ENCODE results near the gene ENTR1.
A peak's percentile ranks its signal among the peaks of the same experiment; 100 is the strongest.

The ENTR1 gene

DNA sequence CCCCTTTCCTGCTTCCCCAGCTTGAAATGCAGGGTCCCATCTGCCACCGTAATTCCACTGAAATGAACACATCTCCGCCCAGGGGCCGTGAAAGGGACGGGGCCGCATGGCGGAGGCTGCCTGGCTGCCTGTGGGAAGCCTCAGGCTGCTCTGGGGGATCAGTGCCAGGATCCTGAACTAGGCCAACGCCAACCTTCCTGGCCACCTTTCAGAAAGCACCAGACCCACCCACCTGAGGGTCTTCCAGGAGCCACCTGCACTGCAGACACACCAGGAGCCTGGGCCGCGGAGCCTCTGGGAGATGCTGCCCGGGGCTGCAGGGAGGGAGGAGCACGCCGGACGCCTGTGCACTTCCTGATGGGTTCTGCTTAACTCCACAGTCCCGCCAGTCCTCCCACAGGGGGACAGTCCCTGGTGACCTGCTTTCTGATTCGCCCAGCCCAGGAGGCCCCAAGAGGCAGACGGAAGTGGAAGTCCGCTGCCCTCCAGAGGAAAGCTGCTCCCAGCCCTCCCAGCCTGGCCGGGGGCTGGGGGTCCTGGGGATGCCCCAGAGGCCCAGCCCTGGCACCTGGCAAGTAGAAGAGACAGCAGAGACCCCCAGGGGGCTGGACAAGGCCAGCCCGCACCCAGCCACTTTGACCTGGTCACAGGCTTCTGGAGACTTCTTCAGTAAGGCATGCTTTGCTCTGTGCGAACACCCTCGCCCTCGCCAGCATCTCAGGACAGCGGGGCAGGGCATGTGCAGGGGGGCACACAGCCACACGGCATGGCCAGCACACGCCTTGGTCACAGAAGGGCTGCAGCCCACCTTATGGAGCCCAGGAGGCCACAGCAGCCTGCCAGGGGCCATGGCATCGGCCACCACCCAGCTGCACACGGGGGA, 36.9 kb downstream of the ENTR1 start, which contains the start of gene CARD9:
Gene CARD9, minus strand, starts transcription at position 370 of the 883 bp plus-strand sequence. CDS start 1,591 bp downstream, outside the sequence.
- DNase-seq: peak; percentile 88

DNA sequence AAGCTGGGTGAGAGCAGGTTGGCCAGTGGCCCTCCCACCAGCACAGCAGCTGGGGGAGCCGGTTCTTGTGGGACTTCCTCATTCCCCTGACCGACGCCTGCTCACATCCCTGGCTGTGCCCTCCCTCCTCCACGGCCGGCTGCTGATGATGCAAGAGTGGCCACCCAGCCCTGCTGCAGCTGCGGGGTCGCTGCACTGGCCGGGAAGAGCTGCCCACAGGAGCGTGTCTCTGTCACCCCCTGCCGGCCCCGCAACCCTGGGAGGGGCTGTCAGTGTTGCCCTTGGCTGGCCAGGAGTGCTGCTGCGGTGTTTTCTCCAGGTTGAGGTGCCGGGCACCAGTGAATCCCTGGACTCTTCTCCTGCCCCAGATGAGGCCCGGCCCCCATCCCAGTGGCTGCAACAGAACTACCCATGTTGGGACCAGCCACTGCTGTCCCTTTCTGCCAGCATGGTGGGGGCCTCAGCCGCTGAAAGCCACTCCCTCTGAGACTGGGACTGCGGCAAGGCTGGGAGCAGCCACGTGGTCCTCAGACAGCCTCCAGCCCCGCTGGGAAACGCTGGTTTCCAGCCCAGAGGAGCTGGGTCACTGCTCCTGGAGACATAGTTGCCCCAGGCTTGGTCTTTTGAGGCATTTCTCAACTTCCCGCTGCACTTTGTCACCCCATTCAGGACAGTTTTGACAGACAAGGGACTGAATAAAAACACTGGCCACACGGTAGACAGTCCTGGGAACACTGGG, 37.7 kb downstream of the ENTR1 start:
- DNase-seq: peak; percentile 86

DNA sequence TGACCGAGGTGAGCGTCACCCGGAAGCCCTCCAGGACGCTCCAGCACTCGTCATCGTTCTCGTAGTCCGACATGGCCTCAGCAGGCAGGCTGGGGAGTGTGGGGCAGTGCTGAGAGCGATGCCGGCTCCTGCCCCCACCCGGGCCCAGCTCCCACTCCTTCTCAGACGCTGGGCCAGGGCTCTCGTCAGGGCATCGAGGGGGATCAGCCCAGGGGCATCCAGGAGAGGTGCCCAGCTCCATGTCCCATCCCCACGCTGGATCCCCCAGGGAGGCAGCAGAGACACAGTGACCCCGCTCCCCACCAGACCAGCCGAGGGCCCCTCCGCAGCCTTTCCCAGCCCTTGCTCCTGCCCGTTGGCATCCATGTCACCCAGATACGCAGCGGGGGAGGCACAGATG, 38.4 kb downstream of the ENTR1 start:
- no peak for DNase-seq

DNA sequence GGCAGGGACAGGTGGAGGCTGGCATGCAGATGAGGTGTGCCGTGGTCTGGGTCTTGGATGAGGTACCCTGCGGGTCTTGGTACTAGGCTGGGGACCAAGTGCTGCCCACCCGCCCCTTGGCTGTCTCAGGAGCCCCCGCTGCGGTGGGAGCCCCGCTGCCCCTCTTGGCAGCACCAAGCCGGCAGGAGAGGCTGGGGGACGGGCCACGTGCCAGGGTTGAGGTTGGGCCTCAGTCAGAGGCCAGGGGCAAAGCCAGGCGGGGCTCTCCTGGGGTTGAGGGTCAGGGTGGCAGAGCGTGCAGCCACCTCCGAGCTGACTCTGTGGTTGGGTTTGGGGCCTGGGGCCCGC, 38.9 kb downstream of the ENTR1 start:
- no peak for DNase-seq

DNA sequence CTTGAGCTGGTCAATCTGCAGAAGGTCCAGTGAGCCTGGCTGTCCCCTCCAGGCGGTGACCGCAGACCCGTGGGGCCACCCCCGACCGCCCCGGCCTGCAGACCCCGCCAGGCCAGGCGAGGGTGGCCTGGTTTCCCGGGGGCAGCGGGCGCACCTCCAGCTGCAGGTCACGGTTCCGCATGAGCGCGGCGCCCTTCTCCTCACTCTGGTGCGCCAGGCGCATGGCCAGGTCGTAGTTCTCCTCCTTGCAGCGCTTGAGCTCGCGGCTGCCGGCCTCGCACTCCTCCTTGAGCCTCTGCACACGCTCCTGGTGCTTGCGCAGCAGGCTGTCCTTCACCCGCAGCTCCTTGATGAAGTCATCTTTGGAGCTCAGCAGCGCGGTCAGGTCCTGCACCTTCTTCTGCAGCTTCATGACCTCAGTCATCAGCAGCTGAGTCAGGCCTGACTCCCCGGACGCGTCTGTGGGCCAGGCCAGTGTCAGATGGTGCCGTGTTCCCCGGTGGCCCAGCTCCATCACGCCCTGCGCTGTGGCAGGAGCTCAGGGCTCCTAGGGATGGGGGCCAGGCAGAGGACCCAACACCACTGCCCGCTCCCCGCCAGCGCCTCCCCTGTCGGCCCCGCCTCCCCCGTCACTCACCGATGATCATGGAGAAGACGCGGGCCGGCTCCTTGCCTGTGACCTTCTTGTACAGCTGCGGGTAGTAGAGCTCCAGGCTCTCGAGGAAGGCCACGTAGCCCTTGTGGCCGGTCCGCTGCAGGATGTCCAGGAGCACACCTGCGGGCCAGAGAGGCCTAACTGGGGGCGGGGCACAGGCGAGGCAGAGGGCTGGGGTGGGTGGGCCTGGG, 39.5 kb downstream of the ENTR1 start:
- DNase-seq: no peak

DNA sequence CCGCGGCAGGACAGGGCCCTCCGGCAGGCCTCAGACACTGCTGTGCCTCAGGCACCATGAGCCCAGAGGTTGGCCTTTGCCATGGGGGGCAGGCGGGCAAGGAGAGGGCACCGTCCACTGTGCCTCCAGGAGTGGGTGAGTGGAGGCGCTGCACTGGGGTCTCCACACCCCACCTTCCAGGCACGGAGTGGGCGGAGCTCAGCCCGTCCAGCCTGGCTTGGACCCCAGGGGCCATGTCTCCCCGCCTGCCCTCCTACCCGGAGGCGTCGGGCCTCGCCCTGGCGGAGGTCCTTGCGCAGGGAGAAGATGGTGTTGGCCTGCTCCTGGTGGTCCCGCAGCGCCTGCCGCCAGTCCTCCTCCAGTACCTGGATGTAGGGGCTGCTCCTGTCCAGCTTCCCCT, 40.4 kb downstream of the ENTR1 start:
- DNase-seq: no peak

DNA sequence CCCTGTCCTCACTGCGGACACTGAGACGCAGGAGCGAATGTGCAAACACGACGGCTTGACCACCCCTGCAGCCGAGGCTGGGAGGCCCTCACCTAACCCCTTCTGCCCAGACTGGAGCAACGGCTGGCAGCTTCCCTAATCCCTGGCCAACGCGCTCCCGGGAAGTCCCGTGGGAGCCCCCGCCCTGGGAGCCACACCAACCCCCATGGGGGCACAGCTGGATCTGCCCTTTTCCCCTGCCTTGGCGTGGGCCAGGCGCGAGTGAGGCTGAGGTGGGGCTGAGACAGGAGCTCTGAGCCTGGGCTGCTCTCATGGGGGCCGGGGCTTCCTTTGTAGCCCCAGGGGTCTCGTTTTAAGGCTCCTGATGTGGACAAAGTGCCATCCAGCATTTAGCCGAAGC, 42.2 kb downstream of the ENTR1 start:
- DNase-seq: no peak

DNA sequence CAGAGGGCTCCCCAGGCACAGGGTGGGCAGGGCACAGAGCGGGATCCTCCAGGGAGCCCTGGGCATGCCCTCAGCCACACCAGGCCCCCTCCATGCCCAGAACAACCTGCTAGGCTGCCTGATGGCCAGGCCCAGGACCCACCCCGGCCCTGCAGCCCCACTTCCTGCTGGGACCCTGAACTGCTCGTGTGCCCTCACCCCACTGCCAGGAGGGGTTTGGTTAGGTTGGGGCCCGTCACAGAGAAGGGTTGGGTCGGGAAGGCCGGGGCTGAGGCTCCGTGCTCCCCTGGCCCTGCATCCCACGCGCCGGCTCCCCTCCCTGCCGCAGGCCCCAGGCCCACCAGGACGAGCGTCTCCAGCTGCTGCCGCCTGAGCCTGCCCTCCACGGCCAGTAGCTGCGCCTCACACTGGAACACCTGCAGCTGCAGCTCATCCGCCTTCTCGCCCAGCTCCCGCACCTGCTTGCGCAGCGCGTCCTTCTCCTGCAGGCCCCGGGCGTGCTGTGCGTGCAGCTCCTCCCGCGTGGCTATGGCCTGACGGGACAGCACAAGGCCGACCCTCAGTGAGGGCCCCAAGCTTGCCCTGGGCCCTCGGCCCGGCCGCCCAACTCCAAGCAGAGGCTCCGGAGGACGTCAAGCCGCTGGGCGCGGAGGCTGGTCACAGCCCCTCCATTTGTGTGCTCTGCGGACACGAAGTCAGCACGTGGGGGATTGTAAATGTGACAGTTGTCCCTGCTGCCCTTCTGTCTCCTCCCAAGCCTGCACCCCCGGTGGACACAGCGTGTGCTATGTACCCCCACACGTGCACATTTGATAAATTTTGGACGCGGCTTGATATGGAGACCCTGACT, 42.9 kb downstream of the ENTR1 start:
- DNase-seq: no peak

DNA sequence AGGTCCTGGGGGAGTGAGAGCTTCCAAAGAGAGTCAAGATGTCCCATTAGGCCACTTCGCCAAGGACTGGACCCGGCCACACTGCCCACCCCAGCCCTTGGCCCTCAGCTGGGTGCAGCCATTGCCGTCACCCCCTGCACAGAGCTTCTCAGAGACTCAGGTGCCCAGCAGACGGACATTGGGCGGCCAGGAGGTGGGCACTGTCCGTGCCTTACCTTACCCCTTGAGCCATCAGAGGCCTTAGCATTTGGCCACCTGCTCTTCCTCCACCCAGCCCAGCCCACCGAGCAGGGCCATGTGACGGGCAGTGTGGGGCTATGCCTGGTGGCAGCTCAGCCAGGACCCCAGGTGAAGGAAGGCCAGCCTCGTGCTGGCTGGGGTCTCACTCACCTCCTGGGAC, 43.6 kb downstream of the ENTR1 start:
- DNase-seq: no peak

DNA sequence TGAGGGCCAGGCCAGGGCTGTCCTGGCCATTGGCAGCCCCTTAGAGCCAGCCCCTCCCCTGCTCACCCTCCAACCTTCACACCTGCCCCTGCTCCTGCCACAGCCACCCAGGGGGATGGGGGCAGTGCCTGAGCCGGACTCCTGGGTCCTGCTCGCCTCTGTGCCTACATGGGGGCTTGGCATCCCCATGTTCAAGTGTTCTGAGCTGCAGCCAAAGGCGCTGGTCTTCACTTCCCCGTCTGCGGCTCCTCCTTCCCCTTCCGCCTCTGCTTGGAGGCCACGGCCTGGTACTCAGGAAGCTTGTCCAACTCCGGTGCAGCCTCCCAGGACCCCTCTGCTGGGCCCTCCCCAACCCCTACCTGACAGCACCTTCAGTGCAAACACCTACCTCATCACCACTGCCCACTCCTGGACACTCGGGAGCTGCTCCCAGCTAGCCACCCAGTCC, 44.6 kb downstream of the ENTR1 start:
- DNase-seq: peak; percentile 61

DNA sequence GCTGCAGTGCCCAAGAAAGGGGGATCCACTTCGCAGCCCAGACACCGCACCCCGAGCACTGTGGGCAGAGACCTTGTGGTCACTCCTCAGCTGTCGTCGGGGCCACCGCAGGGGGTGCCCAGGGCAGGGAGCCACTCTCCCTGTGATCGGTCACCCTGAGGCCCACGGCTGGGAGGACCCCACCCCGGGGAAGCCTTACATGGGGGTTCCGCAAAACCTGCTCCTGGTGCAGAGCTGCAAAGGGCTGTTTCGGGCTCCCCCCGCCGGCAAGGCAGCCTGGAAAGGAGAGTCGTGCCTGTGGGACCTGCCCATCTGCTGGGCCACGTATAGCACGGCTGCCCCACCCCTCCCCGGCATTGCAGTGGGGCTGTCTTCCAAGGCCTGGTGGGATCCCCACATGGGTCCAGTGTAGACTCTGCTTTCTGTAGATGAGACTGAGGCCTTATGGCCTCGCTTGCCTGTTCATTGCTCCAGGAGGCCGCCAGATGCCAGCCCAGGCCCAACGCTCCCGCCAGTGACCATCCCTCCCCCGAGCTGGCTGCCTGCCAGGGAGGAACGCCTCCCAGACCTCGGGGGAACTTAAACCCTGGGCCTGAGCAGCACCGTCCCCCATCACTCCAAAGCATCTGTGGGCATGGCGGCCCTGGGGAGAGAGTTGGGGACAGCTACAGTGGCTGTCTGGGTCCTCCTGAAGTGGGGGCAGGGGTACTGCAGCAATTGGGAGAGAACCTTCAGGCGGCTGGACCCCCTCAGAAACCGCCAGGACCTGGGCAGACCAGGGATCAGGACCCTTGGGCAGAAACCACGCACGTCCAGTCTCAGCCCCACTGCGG, 45.3 kb downstream of the ENTR1 start:
- no peak for DNase-seq

DNA sequence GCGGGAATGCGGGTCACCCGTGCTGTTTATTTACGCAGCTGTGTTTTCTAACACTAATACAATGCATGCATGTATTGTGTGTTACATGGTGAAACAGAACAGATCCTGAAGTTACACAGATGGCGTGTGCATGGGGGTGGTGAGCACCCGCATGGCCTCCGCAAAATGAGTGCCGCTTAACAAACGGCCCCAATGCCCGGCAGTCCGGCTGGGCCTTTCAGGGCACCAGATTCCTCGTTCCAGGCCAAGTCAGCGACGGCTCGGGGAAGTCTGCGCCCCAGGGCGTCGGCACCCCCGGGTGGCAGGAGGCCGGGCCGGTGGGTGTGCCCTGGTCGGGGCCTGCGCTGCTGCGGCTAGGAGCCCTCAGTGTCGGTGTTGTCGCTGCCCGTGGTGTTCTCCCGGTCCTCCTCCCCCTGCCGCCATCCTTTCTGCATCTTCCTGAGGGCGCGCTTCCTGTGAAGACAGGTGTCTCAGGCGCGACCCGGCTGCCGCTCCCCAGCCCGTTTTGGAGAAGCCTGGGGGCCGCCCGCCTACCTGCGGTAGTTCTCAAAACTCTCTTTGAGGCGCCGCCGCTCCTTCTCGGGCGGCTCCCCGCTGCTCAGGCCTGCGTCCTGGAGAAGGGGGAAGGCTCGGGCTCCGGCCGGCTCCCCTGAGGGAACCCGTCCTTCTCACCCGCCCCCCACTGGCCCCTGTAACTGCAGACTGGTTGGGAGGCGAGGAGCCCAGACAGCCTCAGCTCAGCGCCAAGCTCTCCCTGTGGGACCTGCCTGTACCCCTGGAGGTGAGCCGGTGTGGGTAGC, 46.3 kb downstream of the ENTR1 start:
- no peak for DNase-seq

DNA sequence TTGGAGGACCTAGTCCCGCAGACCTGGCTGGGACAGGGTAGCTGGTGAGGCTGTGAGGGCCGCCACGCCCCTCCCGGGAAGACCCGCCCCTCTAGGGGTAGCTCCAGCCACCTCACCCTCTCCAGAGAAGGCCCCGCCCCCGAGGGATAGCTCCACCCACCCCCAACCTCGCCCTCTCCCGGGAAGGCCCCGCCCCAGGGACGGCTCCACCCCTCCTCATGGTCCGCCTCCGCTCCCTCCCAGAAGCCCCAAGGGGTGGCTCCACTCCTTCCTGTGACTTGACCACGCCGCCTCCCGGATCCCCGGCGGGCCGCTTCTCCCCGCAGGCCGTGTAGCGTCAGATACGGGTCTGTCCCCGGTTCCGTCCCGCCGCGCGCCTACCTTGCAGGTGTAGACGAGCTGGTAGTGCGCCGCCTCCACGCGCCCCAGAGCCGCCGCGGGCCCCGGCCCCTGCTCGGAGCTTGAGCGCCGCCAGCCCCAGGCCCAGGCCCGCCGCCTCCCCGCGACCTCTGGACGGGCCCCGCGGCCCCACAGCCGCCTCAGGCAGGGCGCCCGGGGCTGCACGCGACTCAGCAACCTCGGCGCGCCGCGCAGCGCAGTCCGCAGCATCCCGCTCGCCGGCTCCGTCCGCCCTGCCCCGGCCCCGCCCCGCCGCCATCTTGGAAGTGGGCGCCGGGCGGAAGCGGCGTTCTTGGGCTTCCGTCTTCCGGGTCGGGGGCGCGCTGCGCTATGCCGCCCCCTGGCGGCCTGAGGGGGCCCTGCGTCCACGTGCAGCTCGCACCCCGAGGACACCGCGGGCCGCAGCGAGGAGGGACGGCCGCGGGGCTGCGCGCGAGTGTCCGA, 47.1 kb downstream of the ENTR1 start, which contains the start of gene DNLZ:
Gene DNLZ, minus strand, starts transcription at position 639 of the 843 bp plus-strand sequence. Its CDS starts 30 bp downstream, at position 609.
- peak; percentile 99 for DNase-seq

DNA sequence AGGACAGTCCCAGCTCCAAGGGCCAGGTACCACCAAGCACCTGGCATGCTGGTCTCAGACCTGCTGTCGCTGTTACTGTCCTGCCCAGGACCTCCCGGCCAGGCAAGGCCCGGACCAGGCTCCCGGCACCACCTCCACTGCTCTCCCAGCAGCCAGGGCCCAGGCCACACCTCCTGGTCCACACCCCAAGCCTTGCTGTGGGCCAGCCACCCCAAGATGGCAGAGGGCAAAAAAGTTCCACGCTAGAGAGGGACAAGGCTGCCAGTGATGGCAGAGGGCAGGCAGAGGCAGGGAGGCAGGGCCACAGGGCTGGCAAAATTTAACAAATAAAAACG, 48.0 kb downstream of the ENTR1 start:
- no peak for DNase-seq

DNA sequence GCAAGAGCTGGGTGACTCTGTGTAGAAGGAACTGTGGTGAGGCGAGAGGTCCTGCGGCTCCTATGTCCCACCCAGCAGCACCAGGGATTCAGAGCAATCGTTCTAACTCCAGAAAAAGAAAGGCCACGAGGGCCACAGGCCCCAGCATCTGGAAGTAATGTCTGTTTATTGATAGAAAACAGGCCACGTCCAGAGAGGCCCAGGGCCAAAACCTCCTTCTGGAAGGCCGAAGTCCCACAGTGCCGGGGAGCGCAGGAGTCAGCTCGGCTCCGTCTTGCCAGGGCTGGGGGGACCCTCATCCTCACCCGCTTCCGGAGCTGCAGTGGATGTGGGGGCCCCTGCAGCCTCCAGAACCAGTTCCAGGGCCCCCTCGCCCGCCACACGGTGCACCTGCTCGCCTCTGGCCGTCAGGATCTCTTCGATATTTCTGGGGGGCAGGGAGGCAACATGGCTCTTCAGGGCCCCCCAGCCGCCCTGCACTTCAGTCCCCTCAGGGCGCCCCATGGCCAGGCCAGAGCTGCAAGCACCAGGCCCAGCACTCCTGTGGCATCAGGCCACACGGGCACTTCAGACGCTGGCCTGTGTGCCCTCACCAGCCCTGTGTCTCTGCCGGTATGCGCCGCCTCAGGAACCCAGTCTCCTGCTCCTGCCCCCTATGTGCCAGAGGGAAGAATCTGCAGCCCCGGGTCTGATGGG, 48.5 kb downstream of the ENTR1 start:
- DNase-seq: no peak

DNA sequence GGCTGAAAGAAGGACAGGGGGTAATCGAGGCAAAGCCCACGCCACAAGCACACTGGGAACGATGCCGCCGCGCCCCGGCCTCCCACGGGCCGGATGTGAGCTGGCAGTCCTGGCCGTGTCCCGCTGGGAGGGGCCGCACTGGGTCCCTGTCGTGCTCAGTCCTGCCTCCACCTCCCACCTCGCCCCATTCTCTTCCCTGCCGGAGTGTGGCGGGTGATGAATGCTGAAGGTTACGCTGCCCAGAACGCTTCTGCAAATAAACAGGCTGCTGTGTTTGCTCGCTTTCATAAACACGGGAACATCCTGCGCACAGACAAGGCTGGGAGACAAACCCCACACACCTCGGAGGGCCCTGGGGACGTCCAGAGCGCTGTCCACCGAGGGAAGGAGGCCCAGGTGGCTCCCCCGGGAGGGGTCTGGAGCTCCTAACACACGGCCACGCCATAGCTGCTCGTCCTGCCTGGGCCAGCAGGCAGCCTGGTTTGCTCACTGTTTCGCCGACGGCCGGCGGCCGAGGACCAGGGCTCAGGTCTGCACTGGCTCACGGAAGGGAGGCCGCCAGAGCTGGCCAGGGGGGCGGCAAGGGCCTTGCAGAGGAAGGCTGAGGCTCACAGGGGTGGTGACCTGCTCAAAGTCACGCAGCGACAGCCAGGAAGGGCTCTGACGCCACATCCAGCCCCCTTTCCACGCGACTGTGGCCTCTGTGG, 49.2 kb downstream of the ENTR1 start:
- no peak for DNase-seq

DNA sequence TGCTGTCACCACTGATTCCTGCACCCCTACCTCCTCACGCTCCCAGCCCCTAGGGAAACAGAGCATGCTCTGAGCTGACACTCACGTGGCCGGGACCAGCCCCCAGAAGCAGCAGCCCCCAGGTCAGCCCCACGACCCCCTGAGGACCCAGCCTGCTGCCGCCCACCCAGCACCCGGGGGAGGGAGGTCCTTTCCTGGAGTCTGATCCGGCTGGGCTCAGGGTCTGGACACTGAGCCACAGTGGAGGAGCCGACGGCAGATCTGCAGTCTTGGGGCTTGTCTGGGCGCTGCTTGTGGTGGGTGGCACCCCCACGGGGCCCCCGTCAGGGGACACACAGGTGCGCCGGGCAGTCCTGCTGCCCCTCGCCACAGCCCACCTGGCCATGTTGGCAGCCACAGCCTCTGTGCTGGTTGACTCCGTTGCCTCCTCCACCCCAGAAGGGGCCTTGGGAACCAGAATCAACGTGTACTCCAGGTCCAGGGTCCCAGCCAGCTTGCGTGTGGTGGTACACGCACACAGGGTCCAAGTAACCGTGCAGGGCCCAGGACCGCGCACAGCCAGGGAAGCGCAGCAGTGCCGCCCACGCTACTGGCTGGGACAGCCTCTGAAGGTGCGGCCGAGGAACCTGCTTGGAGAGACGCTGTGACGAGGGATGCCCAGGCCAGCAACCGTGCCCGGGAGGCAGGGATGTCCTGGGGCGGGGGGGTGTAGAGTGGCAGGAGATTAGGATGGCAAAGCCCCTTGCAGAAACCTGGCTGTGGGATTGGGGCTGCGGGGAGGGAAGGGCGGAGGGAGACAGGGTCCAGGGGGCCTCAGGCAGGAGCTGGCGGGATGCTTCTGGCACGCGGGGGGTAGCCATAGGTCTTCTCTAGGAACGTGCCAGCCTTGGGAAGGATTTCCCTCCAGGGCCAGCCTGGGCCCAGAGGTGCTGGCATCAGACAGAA, 50.4 kb downstream of the ENTR1 start:
- no peak for DNase-seq
